ENCODE data around the gene FSTL4. TPM values are rescaled to one million over a fixed set of nuclear protein-coding genes. Genes with fewer than 3 reads are reported as not detected.

The FSTL4 gene
- total and polyA plus RNA-seq, 12 donors: 0.48 to 5.2 (median 2.3) TPM

GRCh38 chr5:133457439-133458355, 154.6 kb downstream of the FSTL4 start:
- WGBS, 4 donors: 48 to 64% (median 60%) methylated on average over 12 of the region's 12 CpGs
- H3K4me1 ChIP-seq (replicated peaks in 1 of 2): peaks cover 10 to 12% of the 10 kb centered on the region in 2 donors
- no peak overlapping the region for H3K4me3 ChIP-seq
- DNase-seq: no peak
- intact Hi-C loops (cut with DNase I): no loop called here
- H3K27me3 ChIP-seq: no peaks in the 10 kb centered on the region
- H3K9me3 ChIP-seq (replicated peaks in 1 of 3): no peaks in the 10 kb centered on the region
- peak overlapping the region in 1 of 5 donors; percentile 5 for H3K27ac ChIP-seq
- no peaks in the 10 kb centered on the region for H3K36me3 ChIP-seq (replicated peaks in 1 of 2)
- TF ChIP-seq POLR2A (IDR thresholded peaks at IDR 0.05) (no peak), CTCF (IDR thresholded peaks at IDR 0.05) (no peak)

GRCh38 chr5:133456933-133457402, 155.4 kb downstream of the FSTL4 start:
- H3K36me3 ChIP-seq (replicated peaks in 1 of 2): no peaks in the 10 kb centered on the region
- no peak overlapping the region for H3K4me3 ChIP-seq
- no peaks in the 10 kb centered on the region for H3K27me3 ChIP-seq
- WGBS, 4 donors: 58 to 75% (median 67%) methylated on average over 4 of the region's 4 CpGs
- intact Hi-C loops (cut with DNase I): no loop called here
- peak overlapping the region in 1 of 5 donors; percentile 5 for H3K27ac ChIP-seq
- peaks cover 10 to 12% of the 10 kb centered on the region in 2 donors for H3K4me1 ChIP-seq (replicated peaks in 1 of 2)
- no peaks in the 10 kb centered on the region for H3K9me3 ChIP-seq (replicated peaks in 1 of 3)
- DNase-seq: peak in 6 of 7 donors; percentile 31 to 74 (median 62)
- no peak for TF ChIP-seq POLR2A (IDR thresholded peaks at IDR 0.05)
- no peak for TF ChIP-seq CTCF (IDR thresholded peaks at IDR 0.05)

- Histone ChIP-seq H3K9me3 (replicated peaks in 1 of 3) (no peaks in the 10 kb centered on the region), H3K4me1 (replicated peaks in 1 of 2) (peaks cover 10 to 12% of the 10 kb centered on the region in 2 donors), H3K4me3 (no peak overlapping the region), H3K36me3 (replicated peaks in 1 of 2) (no peaks in the 10 kb centered on the region), H3K27ac (no peak overlapping the region), H3K27me3 (no peaks in the 10 kb centered on the region)
- intact Hi-C loops (cut with DNase I): no loop called here
- DNase-seq: peak in 2 of 7 donors; percentile 30 to 31
- TF ChIP-seq POLR2A (IDR thresholded peaks at IDR 0.05) (no peak), CTCF (IDR thresholded peaks at IDR 0.05) (no peak)
- WGBS, 4 donors: 76 to 91% (median 89%) methylated on average over 2 to 5 of the region's 5 CpGs
Measured at GRCh38 chr5:133455676-133456075, 156.7 kb downstream of the FSTL4 start.

- Histone ChIP-seq H3K4me1 (replicated peaks in 1 of 2) (peaks cover 10 to 12% of the 10 kb centered on the region in 2 donors), H3K27me3 (no peaks in the 10 kb centered on the region), H3K4me3 (no peak overlapping the region), H3K9me3 (replicated peaks in 1 of 3) (no peaks in the 10 kb centered on the region), H3K27ac (no peak overlapping the region), H3K36me3 (replicated peaks in 1 of 2) (no peaks in the 10 kb centered on the region)
- intact Hi-C loops (cut with DNase I): no loop called here
- WGBS, 4 donors: 81 to 93% (median 85%) methylated on average over 5 to 9 of the region's 9 CpGs
- no peak for DNase-seq
- TF ChIP-seq POLR2A (IDR thresholded peaks at IDR 0.05) (no peak), CTCF (IDR thresholded peaks at IDR 0.05) (no peak)
Measured at GRCh38 chr5:133454442-133454841, 157.9 kb downstream of the FSTL4 start.
